PC-9 (cell line): Measurements from ENCODE around the gene CLSTN1. TPM values are rescaled to one million over a fixed set of nuclear protein-coding genes. Genes with fewer than 3 reads are reported as not detected.

Source experiments
- BruUV-seq: library from RNA; stranded (reverse); fragments of 400-500 nt; replicated peaks from 2 replicates; lab custom pipeline; 2021; lab: Mats Ljungman, UMichigan
- CTCF ChIA-PET: fragments of 300-600 bp; sonication (Branson Sonifier 250); formaldehyde crosslinking; loops from one replicate; lab custom pipeline; 2022; ENCODE audit warnings: antibody characterized with exemption; lab: Charles Lee
- POLR2A ChIA-PET: fragments of 300-600 bp; sonication (Branson Sonifier 250); formaldehyde crosslinking; loops from one replicate; lab custom pipeline; 2022; ENCODE audit warnings: antibody characterized with exemption; ENCODE audit not compliant: unreplicated experiment; lab: Charles Lee
- DNase-seq, 2 experiments: peaks; one replicate each; pipeline versions ENCODE4 v3.0.0 to v3.0.0-alpha.2; 2015 to 2022; ENCODE audit warnings: mixed read lengths in 1 of 2
- H2AFZ ChIP-seq: fragments of 200-600 bp; sonication (generic); 2 replicates; pipeline ENCODE4 v1.8.1; 2017; ENCODE audit warnings: antibody characterized with exemption
- H3F3A ChIP-seq: fragments of 200-600 bp; sonication (generic); 2 replicates; pipeline ENCODE4 v1.8.1; 2017; ENCODE audit warnings: antibody characterized with exemption, mild to moderate bottlenecking, low read depth; ENCODE audit not compliant: insufficient read depth
- H3K27ac ChIP-seq: fragments of 200-600 bp; sonication (generic); 2 replicates; pipeline ENCODE4 v1.6.1; 2016; ENCODE audit warnings: mixed run types
- H3K27me3 ChIP-seq: fragments of 200-600 bp; sonication (generic); 2 replicates; pipeline ENCODE4 v1.6.1; 2016; ENCODE audit warnings: low read depth, mixed run types; ENCODE audit not compliant: insufficient read depth
- H3K36me3 ChIP-seq: fragments of 200-600 bp; sonication (generic); 2 replicates; pipeline ENCODE4 v1.6.1; 2016; ENCODE audit warnings: low read depth, mixed run types
- H3K4me1 ChIP-seq: fragments of 200-600 bp; sonication (generic); replicated peaks from 2 replicates; pipeline ENCODE4 v1.6.1; 2016; ENCODE audit warnings: mixed run types; ENCODE audit not compliant: insufficient read depth
- H3K4me2 ChIP-seq: fragments of 200-600 bp; sonication (generic); 2 replicates; pipeline ENCODE4 v1.6.1; 2017; ENCODE audit warnings: mixed run types
- H3K4me3 ChIP-seq: fragments of 200-600 bp; sonication (generic); 2 replicates; pipeline ENCODE4 v1.6.1; 2016; ENCODE audit warnings: mixed run types
- H3K79me2 ChIP-seq: fragments of 200-600 bp; sonication (generic); 2 replicates; pipeline ENCODE4 v1.6.1; 2017; ENCODE audit warnings: low read depth, mixed run types
- H3K9me2 ChIP-seq: fragments of 200-600 bp; sonication (generic); 2 replicates; pipeline ENCODE4 v1.8.1; 2017; ENCODE audit warnings: mild to moderate bottlenecking; ENCODE audit not compliant: insufficient read depth
- H3K9me3 ChIP-seq: fragments of 200-600 bp; sonication (generic); 2 replicates; pipeline ENCODE4 v1.8.1; 2016; ENCODE audit warnings: low read depth; ENCODE audit not compliant: insufficient read depth
- H4K20me1 ChIP-seq: fragments of 200-600 bp; sonication (generic); 2 replicates; pipeline ENCODE4 v1.8.1; 2017; ENCODE audit not compliant: insufficient read depth
- CTCF ChIP-seq: fragments of 200-600 bp; sonication (generic); conservative IDR thresholded peaks from 2 replicates; pipeline ENCODE4 v1.6.1; 2017; ENCODE audit warnings: mixed run types, antibody characterized with exemption, mild to moderate bottlenecking, moderate library complexity
- EZH2 ChIP-seq: fragments of 200-600 bp; sonication (generic); IDR thresholded peaks from 2 replicates; pipeline ENCODE4 v1.8.0; 2017; ENCODE audit warnings: antibody characterized with exemption, low read depth
- intact Hi-C: fragments of 100-400 bp; cut with micrococcal nuclease; formaldehyde crosslinking; loops from one replicate; pipeline ENCODE4 v1.10.0; 2022; ENCODE audit not compliant: unreplicated experiment
- total RNA-seq: library from RNA; stranded (reverse); gene quantifications from 2 replicates; pipeline ENCODE4 v1.2.3, GENCODE V29; 2021

Gene CLSTN1
- total RNA-seq, 1 experiment from 2014 or later = 140 TPM

DNA sequence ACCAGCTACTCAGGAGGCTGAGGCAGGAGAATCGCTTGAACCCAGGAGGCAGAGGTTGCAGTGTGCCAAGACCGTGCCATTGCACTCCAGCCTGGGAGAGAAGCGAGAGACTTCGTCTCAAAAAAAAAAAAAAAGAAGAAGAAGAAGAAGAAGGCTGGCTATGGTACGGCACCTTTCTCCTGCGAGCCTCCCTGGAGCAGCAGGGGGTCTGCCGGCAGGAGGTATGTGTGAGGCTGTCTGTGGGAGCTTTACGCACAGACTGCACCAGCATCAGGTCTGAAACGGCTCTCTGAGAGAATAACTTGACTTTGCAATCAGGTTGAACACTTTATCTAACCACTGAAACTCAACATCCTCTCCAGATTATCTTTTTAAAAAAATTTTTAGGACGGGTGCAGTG lies 44.9 kb downstream of the CLSTN1 start:
- H4K20me1 ChIP-seq = no peaks in the 10 kb centered on the region; the same call in none of the 2 replicates
- H3K79me2 ChIP-seq = 0 out of 2 replicates have a peak, but pooled peaks cover 18% of the 10 kb centered on the region
- no peak for DNase-seq
- 0 out of 2 replicates have a peak, but pooled peaks cover 4% of the 10 kb centered on the region for H3F3A ChIP-seq
- no peak overlapping the region for H2AFZ ChIP-seq
- no peaks in the 10 kb centered on the region for H3K27me3 ChIP-seq
- TF ChIP-seq CTCF = no peak
- TF ChIP-seq EZH2 = no peak
- POLR2A ChIA-PET = interaction anchor here (0.5 kb wide), 1 partner anchor 13 kb away, joined by 3 read pairs; no protein-coding TSS in a partner anchor
- H3K4me3 ChIP-seq = no peak overlapping the region
- no peaks in the 10 kb centered on the region for H3K9me2 ChIP-seq
- H3K4me2 ChIP-seq = no peak overlapping the region
- no peaks in the 10 kb centered on the region for H3K9me3 ChIP-seq
- H3K36me3 ChIP-seq = no peaks in the 10 kb centered on the region
- no TSS peak for BruUV-seq
- no peaks in the 10 kb centered on the region for H3K4me1 ChIP-seq
- H3K27ac ChIP-seq = no peak overlapping the region
- CTCF ChIA-PET = interaction anchor here (0.7 kb wide), 1 partner anchor 124 kb away, joined by 3 read pairs; no protein-coding TSS in a partner anchor
- intact Hi-C loops = no loop called here

GRCh38 chr1:9776685-9777084 lies 47.1 kb downstream of the CLSTN1 start:
- Histone ChIP-seq H3K4me2 (no peak overlapping the region), H3K79me2 (0 out of 2 replicates have a peak, but pooled peaks cover 1% of the 10 kb centered on the region), H3K27me3 (no peaks in the 10 kb centered on the region), H3K4me3 (no peak overlapping the region), H3K9me2 (no peaks in the 10 kb centered on the region), H3K36me3 (no peaks in the 10 kb centered on the region), H4K20me1 (no peaks in the 10 kb centered on the region; the same call in none of the 2 replicates), H3K27ac (no peak overlapping the region), H3K9me3 (no peaks in the 10 kb centered on the region), H3K4me1 (no peaks in the 10 kb centered on the region), H3F3A (0 out of 2 replicates have a peak, but pooled peaks cover 4% of the 10 kb centered on the region), H2AFZ (no peak overlapping the region)
- ChIA-PET POLR2A (no interaction called here), CTCF (interaction anchor here (0.5 kb wide), 1 partner anchor 137 kb away, joined by 3 read pairs; no protein-coding TSS in a partner anchor)
- intact Hi-C loops = no loop called here
- no TSS peak for BruUV-seq
- DNase-seq = no peak
- TF ChIP-seq CTCF (no peak), EZH2 (no peak)

DNA sequence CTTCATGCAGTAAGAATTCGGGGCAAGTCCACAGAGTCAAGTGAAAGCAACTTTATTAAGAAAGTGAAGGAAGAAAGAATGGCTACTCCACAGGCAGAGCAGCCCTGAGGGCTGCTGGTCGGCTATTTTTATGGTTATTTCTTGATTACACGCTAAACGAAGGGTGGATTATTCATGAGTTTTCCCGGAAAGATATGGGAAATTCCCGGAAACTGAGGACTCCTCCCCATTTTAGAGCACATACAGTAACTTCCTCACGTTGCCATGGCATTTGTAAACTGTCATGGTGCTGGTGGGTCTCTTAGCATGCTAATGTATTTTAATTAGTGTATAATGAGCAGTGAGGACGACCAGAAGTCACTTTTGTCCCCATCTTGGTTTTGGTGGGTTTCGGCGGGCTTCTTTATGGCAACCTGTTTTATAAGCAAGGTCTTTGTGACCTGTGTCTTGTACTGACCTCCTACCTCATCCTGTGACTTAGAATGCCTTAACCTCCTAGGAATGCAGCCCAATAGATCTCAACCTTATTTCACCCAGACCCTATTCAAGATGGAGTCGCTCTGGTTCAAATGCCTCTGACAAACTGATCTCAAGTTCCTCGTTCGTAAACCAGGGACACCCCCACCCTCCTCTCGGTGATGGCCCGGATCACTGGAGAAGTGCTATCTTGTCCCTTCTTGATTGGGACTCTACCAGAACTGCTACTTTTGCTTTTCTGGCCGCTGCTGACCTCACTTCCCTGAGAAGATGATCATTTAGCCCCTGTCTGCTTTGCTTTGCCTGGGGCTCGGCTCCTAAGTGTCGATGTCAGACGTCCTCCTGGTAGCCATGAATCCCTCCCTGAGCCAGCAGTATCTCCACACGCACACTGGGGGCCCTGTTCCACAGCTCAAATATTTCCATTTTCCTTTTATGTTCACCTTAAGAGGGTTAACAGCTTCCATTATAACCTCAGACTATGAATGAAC lies 48.8 kb downstream of the CLSTN1 start:
- Histone ChIP-seq H2AFZ (no peak overlapping the region), H4K20me1 (no peaks in the 10 kb centered on the region), H3K4me3 (no peak overlapping the region), H3K36me3 (no peaks in the 10 kb centered on the region), H3F3A (peaks cover 4% of the 10 kb centered on the region; the same call in 1 of the 2 replicates), H3K4me2 (no peak overlapping the region), H3K27me3 (no peaks in the 10 kb centered on the region), H3K27ac (no peak overlapping the region), H3K4me1 (no peaks in the 10 kb centered on the region), H3K9me3 (no peaks in the 10 kb centered on the region), H3K9me2 (no peaks in the 10 kb centered on the region), H3K79me2 (no peaks in the 10 kb centered on the region)
- DNase-seq = no peak
- BruUV-seq = no TSS peak
- TF ChIP-seq CTCF = no peak
- TF ChIP-seq EZH2 = no peak
- ChIA-PET CTCF (no interaction called here), POLR2A (no interaction called here)
- intact Hi-C loops = no loop called here
